Adrenal gland (tissue), 5 donors: ENCODE measurements around the gene GABRE.

Source experiments
- POLR2A ChIP-seq, 2 donors: fragments of 450-650 bp; IDR thresholded peaks; one replicate each; pipeline ENCODE4 v1.6.1; 2017; ENCODE audit warnings: antibody characterized with exemption in 2 of 2, mild to moderate bottlenecking in 2 of 2, moderate library complexity in 1 of 2
- TF ChIP-seq, protein P1 (sequence below), 6 experiments: fragments of 450-650 bp in 4 of 6; fragments of 200-600 bp in 2 of 6; sonication (generic) in 1 of 6; IDR thresholded peaks; 1 replicate in 5 of 6; 2 replicates in 1 of 6; pipeline versions ENCODE4 v1.5.1 to v1.8.0; 2016 to 2021; ENCODE audit warnings: antibody characterized with exemption in 6 of 6, mild to moderate bottlenecking in 2 of 6, moderate library complexity in 1 of 6
- donor health status: DM: no; HTN: no; CAD: no.

DNA sequence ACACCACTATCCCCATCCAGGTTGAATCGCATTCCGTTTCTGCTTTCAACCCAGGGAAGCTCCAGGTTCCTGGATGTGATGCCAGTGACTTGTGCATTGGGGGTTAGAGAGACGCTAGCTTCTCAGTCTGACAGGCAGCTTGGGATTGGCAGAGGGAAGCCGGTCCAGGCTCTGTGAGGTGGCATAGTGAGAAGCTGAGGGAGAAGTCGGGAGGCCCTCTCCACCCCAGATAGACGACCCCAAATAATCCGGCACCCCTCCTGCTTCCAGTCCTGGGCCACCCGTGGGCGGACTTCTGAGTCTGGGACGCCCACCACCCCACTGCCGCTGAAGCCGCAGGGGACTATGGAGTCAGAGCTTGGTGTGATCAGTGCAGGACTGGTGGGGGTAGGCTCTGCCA lies 54.4 kb downstream of the GABRE start:
- TF ChIP-seq, protein P1, sequence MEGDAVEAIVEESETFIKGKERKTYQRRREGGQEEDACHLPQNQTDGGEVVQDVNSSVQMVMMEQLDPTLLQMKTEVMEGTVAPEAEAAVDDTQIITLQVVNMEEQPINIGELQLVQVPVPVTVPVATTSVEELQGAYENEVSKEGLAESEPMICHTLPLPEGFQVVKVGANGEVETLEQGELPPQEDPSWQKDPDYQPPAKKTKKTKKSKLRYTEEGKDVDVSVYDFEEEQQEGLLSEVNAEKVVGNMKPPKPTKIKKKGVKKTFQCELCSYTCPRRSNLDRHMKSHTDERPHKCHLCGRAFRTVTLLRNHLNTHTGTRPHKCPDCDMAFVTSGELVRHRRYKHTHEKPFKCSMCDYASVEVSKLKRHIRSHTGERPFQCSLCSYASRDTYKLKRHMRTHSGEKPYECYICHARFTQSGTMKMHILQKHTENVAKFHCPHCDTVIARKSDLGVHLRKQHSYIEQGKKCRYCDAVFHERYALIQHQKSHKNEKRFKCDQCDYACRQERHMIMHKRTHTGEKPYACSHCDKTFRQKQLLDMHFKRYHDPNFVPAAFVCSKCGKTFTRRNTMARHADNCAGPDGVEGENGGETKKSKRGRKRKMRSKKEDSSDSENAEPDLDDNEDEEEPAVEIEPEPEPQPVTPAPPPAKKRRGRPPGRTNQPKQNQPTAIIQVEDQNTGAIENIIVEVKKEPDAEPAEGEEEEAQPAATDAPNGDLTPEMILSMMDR (IDR thresholded peaks at IDR 0.05), result no peak
- no peak for TF ChIP-seq POLR2A (IDR thresholded peaks at IDR 0.05)
